ENCODE measurements around the gene SOWAHA.

DNA sequence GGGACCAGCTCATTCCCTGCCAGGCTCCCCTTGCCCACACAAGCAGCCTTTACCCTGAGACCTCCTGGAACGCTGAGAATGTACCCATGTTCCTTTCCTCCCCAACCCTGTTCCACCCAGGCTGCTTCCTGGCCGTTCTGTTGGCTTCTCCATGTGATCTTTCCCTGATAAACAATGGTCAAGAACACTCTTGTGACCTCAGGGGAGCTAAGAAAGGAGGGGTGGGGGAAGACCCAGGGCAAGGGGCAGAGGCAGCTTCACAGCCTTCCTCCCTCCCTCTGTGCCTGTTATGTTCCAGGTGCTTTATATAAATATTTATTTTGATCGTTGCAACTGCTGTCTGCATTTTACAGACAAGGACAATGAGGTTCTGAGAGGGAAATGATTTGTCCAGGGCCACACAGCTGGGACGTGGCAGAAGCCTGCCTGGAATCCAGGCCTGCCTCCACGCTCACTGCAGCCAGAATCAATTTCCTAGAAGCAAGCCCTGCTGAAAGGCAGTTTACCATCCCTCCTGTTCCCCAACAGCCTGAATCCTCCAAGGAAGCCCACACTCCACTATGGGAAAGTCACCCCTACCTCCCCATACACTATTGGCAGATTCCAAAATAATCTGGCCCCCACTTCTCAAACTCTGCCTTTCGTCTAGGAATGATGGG lies 13.5 kb downstream of the SOWAHA start:
- no peak for TF ChIP-seq EZH2 (IDR thresholded peaks at IDR 0.05; ENCODE audit: borderline replicate concordance, low read depth, low read length, poor library complexity, severe bottlenecking)
- TF ChIP-seq, protein P1, sequence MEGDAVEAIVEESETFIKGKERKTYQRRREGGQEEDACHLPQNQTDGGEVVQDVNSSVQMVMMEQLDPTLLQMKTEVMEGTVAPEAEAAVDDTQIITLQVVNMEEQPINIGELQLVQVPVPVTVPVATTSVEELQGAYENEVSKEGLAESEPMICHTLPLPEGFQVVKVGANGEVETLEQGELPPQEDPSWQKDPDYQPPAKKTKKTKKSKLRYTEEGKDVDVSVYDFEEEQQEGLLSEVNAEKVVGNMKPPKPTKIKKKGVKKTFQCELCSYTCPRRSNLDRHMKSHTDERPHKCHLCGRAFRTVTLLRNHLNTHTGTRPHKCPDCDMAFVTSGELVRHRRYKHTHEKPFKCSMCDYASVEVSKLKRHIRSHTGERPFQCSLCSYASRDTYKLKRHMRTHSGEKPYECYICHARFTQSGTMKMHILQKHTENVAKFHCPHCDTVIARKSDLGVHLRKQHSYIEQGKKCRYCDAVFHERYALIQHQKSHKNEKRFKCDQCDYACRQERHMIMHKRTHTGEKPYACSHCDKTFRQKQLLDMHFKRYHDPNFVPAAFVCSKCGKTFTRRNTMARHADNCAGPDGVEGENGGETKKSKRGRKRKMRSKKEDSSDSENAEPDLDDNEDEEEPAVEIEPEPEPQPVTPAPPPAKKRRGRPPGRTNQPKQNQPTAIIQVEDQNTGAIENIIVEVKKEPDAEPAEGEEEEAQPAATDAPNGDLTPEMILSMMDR (conservative IDR thresholded peaks at IDR 0.05; ENCODE audit: low read depth, low read length) = no peak

Measured in A673 (cell line).